Aorta (tissue), 5 donors: ENCODE measurements around the gene BRWD1. TPM values are rescaled to one million over a fixed set of nuclear protein-coding genes. Genes with fewer than 3 reads are reported as not detected.

Experiments used
- ATAC-seq: fragments of 200-7000 bp; cut with Tn5 transposase; one replicate; pipeline ENCODE4 v1.9.1; 2022; ENCODE audit warnings: moderate library complexity; ENCODE audit not compliant: low FRiP score
- DNase-seq, 2 donors: peaks; one replicate each; pipeline ENCODE4 v3.0.0-alpha.2; 2020
- H3K27ac ChIP-seq, 2 donors: one replicate each; pipeline ENCODE4 v1.5.1; 2013; ENCODE audit warnings: low read length in 2 of 2, mild to moderate bottlenecking in 2 of 2, moderate library complexity in 2 of 2, control low read depth in 1 of 2, inconsistent platforms in 1 of 2, low read depth in 1 of 2
- H3K27me3 ChIP-seq, 2 donors: one replicate each; pipeline ENCODE4 v1.6.1; 2013; ENCODE audit warnings: control low read depth in 1 of 2, low read length in 1 of 2, mild to moderate bottlenecking in 1 of 2, moderate library complexity in 1 of 2; ENCODE audit not compliant: insufficient read depth in 2 of 2, control insufficient read depth in 1 of 2
- H3K36me3 ChIP-seq, 2 donors: one replicate each; pipeline ENCODE4 v1.6.1; 2013; ENCODE audit warnings: control low read depth in 1 of 2, low read length in 1 of 2, mild to moderate bottlenecking in 1 of 2; ENCODE audit not compliant: insufficient read depth in 2 of 2, control insufficient read depth in 1 of 2
- H3K4me1 ChIP-seq, 2 donors: one replicate each; pipeline ENCODE4 v1.6.1; 2013; ENCODE audit warnings: low read length in 2 of 2, control low read depth in 1 of 2, mild to moderate bottlenecking in 1 of 2, moderate library complexity in 1 of 2; ENCODE audit not compliant: insufficient read depth in 2 of 2, control insufficient read depth in 1 of 2
- H3K4me3 ChIP-seq, 2 donors: one replicate each; pipeline ENCODE4 v1.5.1; 2013; ENCODE audit warnings: low read length in 2 of 2, control low read depth in 1 of 2, mild to moderate bottlenecking in 1 of 2
- H3K9me3 ChIP-seq: one replicate; pipeline ENCODE4 v1.6.1; 2013; ENCODE audit warnings: mild to moderate bottlenecking, low read length; ENCODE audit not compliant: control insufficient read depth
- WGBS, 2 donors: extraction: QIAGEN DNeasy Blood & Tissue Kit; methylation state at CpG; one replicate each; pipeline ENCODE4 v1.1.7; 2013; 5-methylcytosine and 5-hydroxymethylcytosine counted together
- intact Hi-C, 2 donors: fragments of 100-400 bp; cut with DNase I; formaldehyde crosslinking; loops; one replicate each; pipeline versions ENCODE4 v1.14.2 to v1.15.0; 2022
- polyA plus RNA-seq, 2 donors: library from polyadenylated mRNA; stranded (reverse); fragments of 200-250 nt; gene quantifications; one replicate each; pipeline ENCODE4 v1.2.3, GENCODE V29; 2013
- total RNA-seq, 2 donors: library from RNA; stranded (reverse); fragmentation: NEBNext Ultra II Directional; extraction: Animal tissue kit (Norgen Biotek cat#: 25700); gene quantifications; one replicate each; pipeline ENCODE4 v1.2.1, GENCODE V29; 2021
- donor health status: healthy with polysubstance abuse.
- donor health status: Bipolar disorder and iron deficiency.
- donor health status: DM: no; HTN: no; CAD: no.
- donor health status: DM: no; HTN: no; CAD: no.
- donor health status: DM: yes; HTN: yes; CAD: no.

BRWD1 gene
- total and polyA plus RNA-seq, 4 donors: 10.0 to 68.5 (median 28.4) TPM

DNA sequence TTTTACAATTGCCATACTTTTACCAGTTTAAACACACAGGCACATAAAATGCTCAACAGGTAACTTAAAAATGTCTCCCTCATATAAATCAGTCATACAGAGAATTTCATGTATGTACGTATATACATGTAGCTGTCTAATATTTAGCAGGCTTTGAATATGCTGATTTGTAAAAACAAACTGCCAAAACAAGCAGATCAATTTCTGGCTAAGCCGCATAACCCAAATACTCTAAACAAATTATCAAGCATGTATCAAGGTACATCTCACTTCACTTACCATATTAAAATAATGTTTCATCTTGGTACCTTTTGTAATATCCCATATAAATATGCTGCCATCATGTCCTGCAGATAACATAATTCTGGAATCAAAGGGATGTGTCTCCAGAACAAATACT lies 43.8 kb downstream of the BRWD1 start:
- ATAC-seq: no peak
- Histone ChIP-seq H3K9me3 (no peaks in the 10 kb centered on the region), H3K4me3 (no peak overlapping the region), H3K27me3 (no peaks in the 10 kb centered on the region), H3K36me3 (peaks cover 3 to 5% of the 10 kb centered on the region in 2 donors), H3K4me1 (no peaks in the 10 kb centered on the region), H3K27ac (no peak overlapping the region)
- 78 to 86% methylated on average over 2 of the region's 2 CpGs for WGBS, 2 donors
- no peak for DNase-seq
- intact Hi-C loops: no loop called here

DNA sequence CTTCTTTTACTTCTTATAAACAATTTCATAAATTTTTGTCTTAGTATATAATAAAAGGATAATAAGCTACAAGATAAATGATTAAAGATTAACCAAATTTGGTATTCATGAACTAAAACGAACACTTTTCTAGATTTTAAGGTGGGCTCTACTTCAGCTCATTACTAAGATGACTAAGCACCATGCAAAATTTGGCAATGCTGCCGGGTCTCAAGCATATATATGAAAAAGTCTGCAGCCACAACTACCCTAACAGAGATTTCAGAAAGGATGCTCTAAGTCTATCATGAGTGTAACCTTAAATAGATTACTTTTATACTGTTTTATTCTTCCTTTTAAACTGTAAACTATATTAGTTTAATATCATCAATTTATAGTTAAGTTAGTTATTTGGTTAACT lies 47.8 kb downstream of the BRWD1 start:
- ATAC-seq (no peak), DNase-seq (no peak)
- Histone ChIP-seq H3K9me3 (no peaks in the 10 kb centered on the region), H3K36me3 (peaks cover 0 to 5% of the 10 kb centered on the region in 2 donors), H3K27me3 (no peaks in the 10 kb centered on the region), H3K4me3 (no peak overlapping the region), H3K27ac (no peak overlapping the region), H3K4me1 (no peaks in the 10 kb centered on the region)
- WGBS, 2 donors: 20 to 26% methylated on average over 2 of the region's 2 CpGs
- intact Hi-C loops: no loop called here

DNA sequence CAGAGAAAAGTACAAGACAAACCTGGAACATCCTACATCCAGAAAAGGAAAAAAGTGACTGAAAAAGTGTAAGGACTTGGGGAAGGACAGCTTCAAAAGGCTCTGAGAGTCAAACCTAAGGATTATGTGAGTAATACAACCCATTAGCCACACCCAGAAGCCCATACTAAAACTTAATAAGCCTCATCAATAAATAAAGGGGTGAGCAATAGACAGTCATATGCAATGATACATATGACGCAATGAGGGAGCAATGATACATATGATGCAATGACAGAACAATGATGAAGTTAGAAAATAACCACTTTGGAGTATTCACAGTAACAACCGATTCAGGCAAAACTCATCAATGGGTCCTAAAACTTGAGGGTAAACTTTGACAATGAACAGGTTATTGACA lies 50.1 kb downstream of the BRWD1 start:
- no peaks in the 10 kb centered on the region for H3K9me3 ChIP-seq
- 96% methylated on average over 2 of the region's 2 CpGs for WGBS, 2 donors
- DNase-seq (no peak), ATAC-seq (no peak)
- H3K27ac ChIP-seq: no peak overlapping the region
- no peaks in the 10 kb centered on the region for H3K27me3 ChIP-seq
- no peak overlapping the region for H3K4me3 ChIP-seq
- H3K4me1 ChIP-seq: no peaks in the 10 kb centered on the region
- H3K36me3 ChIP-seq: peaks cover 0 to 5% of the 10 kb centered on the region in 2 donors
- intact Hi-C loops: no loop called here

DNA sequence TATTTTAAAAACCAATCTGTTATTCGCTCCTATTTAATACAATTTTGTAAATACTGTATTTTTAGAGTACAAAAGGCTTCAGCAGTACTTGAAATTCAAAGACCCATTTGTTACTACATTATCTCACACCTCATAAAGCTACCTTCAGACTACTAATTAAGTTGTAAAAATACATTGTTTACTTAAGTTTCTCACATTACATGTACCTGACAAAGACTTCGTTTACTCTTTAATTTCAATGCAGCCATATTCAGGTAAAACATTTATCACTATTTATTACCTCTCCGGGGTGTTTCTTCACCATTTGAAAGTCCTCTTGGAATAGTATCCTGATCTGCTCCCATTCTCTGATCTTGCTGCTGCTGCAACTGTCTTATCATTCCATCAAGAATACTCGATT lies 55.2 kb downstream of the BRWD1 start:
- Histone ChIP-seq H3K27me3 (no peaks in the 10 kb centered on the region), H3K4me1 (no peaks in the 10 kb centered on the region), H3K9me3 (no peaks in the 10 kb centered on the region), H3K4me3 (no peak overlapping the region), H3K36me3 (peaks cover 0 to 2% of the 10 kb centered on the region in 2 donors), H3K27ac (no peak overlapping the region)
- 76 to 77% methylated on average over 4 of the region's 4 CpGs for WGBS, 2 donors
- intact Hi-C loops: no loop called here
- DNase-seq (no peak), ATAC-seq (no peak)

DNA sequence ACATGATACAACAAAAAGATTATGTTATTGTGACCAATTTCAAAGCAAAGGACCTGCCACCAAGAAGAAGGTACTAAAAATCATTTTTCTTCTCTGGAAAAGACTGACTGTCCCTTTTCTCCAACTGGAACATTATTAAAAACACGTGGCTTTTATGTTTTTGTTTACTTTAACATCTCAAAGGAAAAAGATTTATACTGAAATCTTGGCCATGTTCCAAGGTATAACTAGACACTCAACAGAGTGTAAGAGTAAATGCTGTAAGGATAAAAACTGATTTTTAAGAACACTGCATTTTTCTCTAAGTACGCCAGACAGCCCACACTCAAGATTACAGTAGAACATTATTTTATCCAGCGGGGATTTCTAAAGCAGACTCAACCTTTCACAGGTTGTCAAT lies 62.1 kb downstream of the BRWD1 start:
- Histone ChIP-seq H3K4me1 (peaks cover 1 to 4% of the 10 kb centered on the region in 2 donors), H3K9me3 (no peaks in the 10 kb centered on the region), H3K27me3 (no peaks in the 10 kb centered on the region), H3K36me3 (no peaks in the 10 kb centered on the region), H3K27ac (no peak overlapping the region), H3K4me3 (no peak overlapping the region)
- intact Hi-C loops: no loop called here
- 50 to 51% methylated on average over 3 of the region's 3 CpGs for WGBS, 2 donors
- ATAC-seq (no peak), DNase-seq (no peak)

DNA sequence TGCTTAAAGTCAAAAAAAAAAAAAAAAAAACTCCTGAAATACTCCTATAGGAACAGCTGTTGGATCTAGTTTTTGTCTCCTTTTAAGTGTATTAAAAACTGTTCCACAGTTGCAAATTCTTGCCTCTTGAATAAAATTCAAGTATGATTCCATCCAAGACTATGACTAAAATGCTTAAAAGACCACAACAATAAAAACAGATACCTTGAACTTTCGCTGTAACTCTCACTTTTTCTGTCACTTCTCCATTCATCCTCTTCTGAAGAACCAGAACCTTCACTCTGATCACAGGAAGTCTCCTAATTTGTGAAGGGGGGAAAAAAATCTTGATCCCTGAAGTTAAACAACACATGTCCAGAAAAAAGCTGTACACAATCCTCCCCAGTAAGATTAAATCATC lies 75.2 kb downstream of the BRWD1 start:
- intact Hi-C loops: no loop called here
- H3K4me1 ChIP-seq: peaks cover 0 to 5% of the 10 kb centered on the region in 2 donors
- peaks cover 0 to 7% of the 10 kb centered on the region in 2 donors for H3K36me3 ChIP-seq
- ATAC-seq (no peak), DNase-seq (no peak)
- no peaks in the 10 kb centered on the region for H3K27me3 ChIP-seq
- WGBS, 2 donors: 91 to 95% methylated on average over 1 of the region's 1 CpG
- no peak overlapping the region for H3K27ac ChIP-seq
- H3K9me3 ChIP-seq: no peaks in the 10 kb centered on the region
- no peak overlapping the region for H3K4me3 ChIP-seq

DNA sequence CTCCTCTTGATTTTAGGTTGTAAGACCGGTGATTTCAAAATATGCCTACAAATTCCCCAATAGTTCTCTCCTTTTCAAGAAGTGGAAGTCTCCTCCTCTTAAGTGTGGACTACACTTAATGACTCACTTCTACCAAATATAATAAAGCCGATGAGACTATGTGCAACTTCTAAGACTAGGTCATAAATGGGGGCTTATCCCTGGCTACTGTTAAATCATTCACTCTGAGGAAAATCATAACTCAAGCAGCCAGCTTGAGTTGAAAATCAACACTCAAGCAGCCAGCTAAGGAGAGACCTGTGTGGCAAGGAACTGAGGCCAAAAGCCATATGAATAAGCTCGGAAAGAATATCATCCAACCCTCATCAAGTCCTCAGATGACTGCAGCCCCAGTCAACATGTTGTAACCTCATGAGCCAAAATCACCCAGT lies 80.6 kb downstream of the BRWD1 start:
- intact Hi-C loops: no loop called here
- Histone ChIP-seq H3K4me1 (no peaks in the 10 kb centered on the region), H3K27ac (no peak overlapping the region), H3K27me3 (no peaks in the 10 kb centered on the region), H3K36me3 (peaks cover 0 to 10% of the 10 kb centered on the region in 2 donors), H3K4me3 (no peak overlapping the region), H3K9me3 (no peaks in the 10 kb centered on the region)
- 29 to 36% methylated on average over 3 of the region's 3 CpGs for WGBS, 2 donors
- DNase-seq (no peak), ATAC-seq (no peak)

DNA sequence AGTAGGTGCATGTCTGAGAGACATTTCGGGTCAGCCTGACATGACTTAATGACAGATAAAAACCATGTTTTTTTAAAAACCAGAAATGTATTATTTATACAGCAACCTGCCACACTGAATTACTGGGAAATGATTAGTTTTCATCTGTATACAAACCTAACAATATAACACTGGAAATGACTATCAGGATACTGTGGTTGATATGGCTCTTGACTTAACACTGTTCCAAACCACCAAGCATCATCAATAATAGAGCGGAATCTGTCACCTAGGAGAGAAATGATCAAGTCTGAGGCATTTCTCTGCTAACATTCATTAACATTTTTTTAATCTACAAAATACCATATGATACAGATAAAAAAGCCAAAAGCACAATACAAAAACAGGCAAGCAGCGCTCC lies 88.5 kb downstream of the BRWD1 start:
- intact Hi-C loops: no loop called here
- WGBS, 2 donors: 97 to 98% methylated on average over 3 of the region's 3 CpGs
- DNase-seq: no peak
- no peak overlapping the region for H3K27ac ChIP-seq
- H3K36me3 ChIP-seq: peaks cover 0 to 3% of the 10 kb centered on the region in 2 donors
- no peak overlapping the region for H3K4me3 ChIP-seq
- H3K9me3 ChIP-seq: no peaks in the 10 kb centered on the region
- no peaks in the 10 kb centered on the region for H3K27me3 ChIP-seq
- H3K4me1 ChIP-seq: no peaks in the 10 kb centered on the region
- ATAC-seq: no peak

DNA sequence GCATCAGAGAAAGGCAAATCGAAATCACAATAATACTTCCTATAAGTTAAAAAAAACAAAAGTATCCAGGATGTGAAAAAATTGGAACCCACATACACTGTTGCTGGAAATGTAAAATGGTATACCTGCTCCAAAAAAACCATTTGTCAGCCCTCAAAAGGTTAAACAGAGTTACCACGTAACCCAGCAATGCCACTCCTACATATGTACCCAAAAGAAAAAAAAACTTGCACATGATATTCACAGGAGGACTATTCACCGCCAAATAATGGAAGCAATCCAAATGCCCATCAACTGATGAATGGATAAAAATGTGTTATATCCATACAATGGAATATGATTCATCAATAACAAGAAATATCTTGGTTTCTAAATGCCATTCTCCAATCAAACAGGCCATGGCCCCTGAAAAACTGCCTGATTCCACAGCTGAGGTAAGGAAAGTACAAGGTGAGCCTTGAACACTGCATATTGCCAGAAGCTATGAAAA lies 91.4 kb downstream of the BRWD1 start:
- no peak for DNase-seq
- Histone ChIP-seq H3K27ac (no peak overlapping the region), H3K27me3 (no peaks in the 10 kb centered on the region), H3K4me1 (no peaks in the 10 kb centered on the region), H3K36me3 (peaks cover 0 to 6% of the 10 kb centered on the region in 2 donors), H3K9me3 (no peaks in the 10 kb centered on the region), H3K4me3 (no peak overlapping the region)
- intact Hi-C loops: no loop called here
- 90 to 92% methylated on average over 3 of the region's 3 CpGs for WGBS, 2 donors
- no peak for ATAC-seq
